Glutamatergic neuron (in vitro differentiated cells): ENCODE results near the gene PRLR. TPM values are rescaled to one million over a fixed set of nuclear protein-coding genes. Genes with fewer than 3 reads are reported as not detected.

Source experiments
- DNase-seq: peaks from one replicate; pipeline ENCODE4 v3.0.0; 2022
- H3K27ac Mint-ChIP-seq: one replicate; pipeline ENCODE4 v1.8.0; 2020; ENCODE audit warnings: mild to moderate bottlenecking, mixed read lengths, inconsistent platforms; ENCODE audit not compliant: unreplicated experiment
- H3K27me3 Mint-ChIP-seq: one replicate; pipeline ENCODE4 v1.8.0; 2020; ENCODE audit warnings: mild to moderate bottlenecking, moderate library complexity, mixed read lengths, inconsistent platforms; ENCODE audit not compliant: unreplicated experiment
- H3K36me3 Mint-ChIP-seq: one replicate; pipeline ENCODE4 v1.8.0; 2020; ENCODE audit warnings: mild to moderate bottlenecking, mixed read lengths, inconsistent platforms; ENCODE audit not compliant: unreplicated experiment
- H3K4me1 Mint-ChIP-seq: one replicate; pipeline ENCODE4 v1.8.0; 2020; ENCODE audit warnings: mild to moderate bottlenecking, low read depth, mixed read lengths, inconsistent platforms; ENCODE audit not compliant: unreplicated experiment
- H3K4me3 Mint-ChIP-seq: one replicate; pipeline ENCODE4 v1.8.0; 2020; ENCODE audit warnings: mild to moderate bottlenecking, mixed read lengths, inconsistent platforms; ENCODE audit not compliant: unreplicated experiment
- H3K9me3 Mint-ChIP-seq: one replicate; pipeline ENCODE4 v1.8.0; 2020; ENCODE audit warnings: mild to moderate bottlenecking, moderate library complexity, mixed read lengths, inconsistent platforms; ENCODE audit not compliant: unreplicated experiment
- CTCF ChIP-seq: fragments of 200-600 bp; sonication (generic); IDR thresholded peaks from one replicate; pipeline ENCODE4 v1.5.0; 2021; ENCODE audit not compliant: partially characterized antibody, unreplicated experiment
- total RNA-seq: library from RNA; stranded (reverse); fragmentation: NEBNext Ultra II Directional; extraction: Animal tissue kit (Norgen Biotek cat#: 25700); gene quantifications from one replicate; pipeline ENCODE4 v1.2.1, GENCODE V29; 2021; ENCODE audit not compliant: unreplicated experiment

The PRLR gene
- total RNA-seq, 1 donor from 2014 or later: not detected

DNA sequence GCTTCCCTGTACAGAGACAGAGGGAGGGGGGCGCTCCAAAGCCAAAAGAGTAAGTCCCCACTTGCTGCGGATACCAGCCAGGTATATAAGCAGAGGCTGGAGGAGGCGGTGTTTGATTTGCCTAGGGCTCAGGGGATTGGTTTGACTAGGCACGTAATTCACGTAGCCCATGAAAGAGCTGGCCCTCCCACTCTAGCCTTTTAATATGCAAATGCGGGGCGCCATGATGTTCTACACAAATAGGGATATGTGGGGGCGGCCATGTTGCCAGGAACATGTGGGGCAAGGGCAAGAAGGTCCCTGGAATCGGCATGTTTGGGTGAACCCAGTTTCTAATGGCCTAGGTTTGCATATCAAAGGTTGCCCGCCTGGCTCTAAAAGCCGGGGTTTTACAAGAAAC, 3.3 kb upstream of the PRLR start:
- DNase-seq: no peak
- no peaks in the 10 kb centered on the region for H3K4me1 Mint-ChIP-seq
- H3K36me3 Mint-ChIP-seq: no peaks in the 10 kb centered on the region
- peaks cover 5% of the 10 kb centered on the region for H3K27me3 Mint-ChIP-seq
- TF ChIP-seq CTCF: no peak
- H3K4me3 Mint-ChIP-seq: no peak overlapping the region
- no peak overlapping the region for H3K27ac Mint-ChIP-seq
- no peaks in the 10 kb centered on the region for H3K9me3 Mint-ChIP-seq

DNA sequence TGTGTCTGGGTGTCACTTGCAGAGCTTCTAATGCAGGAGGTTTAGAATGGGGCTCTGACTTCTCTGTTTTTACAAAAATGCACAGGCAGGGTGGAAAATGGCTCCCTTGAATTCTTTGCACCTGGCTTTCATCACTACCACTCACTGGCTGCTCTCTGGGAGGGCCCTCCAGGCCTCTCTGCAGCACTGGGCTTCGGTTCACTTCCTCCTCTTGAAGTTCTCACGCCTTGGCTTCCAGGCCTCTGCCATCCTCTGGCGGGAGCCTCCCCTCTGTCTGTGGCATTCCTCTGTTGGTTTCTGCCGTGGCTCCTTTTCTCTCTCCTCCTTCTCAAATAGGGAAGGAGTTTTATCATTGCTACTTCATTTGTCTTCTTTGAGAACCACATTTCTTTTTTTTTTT, 2.8 kb upstream of the PRLR start:
- no peaks in the 10 kb centered on the region for H3K36me3 Mint-ChIP-seq
- no peak overlapping the region for H3K4me3 Mint-ChIP-seq
- no peaks in the 10 kb centered on the region for H3K4me1 Mint-ChIP-seq
- DNase-seq: no peak
- TF ChIP-seq CTCF: no peak
- no peak overlapping the region for H3K27ac Mint-ChIP-seq
- H3K27me3 Mint-ChIP-seq: peaks cover 5% of the 10 kb centered on the region
- H3K9me3 Mint-ChIP-seq: no peaks in the 10 kb centered on the region

DNA sequence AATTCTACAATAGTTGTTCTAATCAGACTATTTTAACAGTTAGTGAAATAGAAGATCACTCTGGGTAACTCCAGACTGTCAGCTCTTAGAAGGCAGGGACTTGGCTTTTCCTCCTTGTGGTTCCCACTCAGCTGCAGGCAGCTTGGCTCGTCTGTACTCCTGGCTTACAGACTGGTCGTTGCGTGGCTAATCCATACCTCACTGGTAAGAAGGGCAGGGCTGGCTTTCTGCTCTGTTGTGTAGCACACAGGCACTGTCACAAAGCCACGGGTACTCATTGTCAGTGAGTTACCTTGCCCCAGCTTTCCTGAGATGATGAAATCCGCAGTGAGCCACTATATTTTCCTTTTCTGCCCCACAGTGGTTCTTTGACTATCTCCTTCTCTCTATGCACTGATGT, 1.8 kb upstream of the PRLR start:
- no peak for TF ChIP-seq CTCF
- Mint-ChIP-seq H3K27ac (no peak overlapping the region), H3K36me3 (no peaks in the 10 kb centered on the region), H3K27me3 (peaks cover 5% of the 10 kb centered on the region), H3K4me3 (no peak overlapping the region), H3K9me3 (no peaks in the 10 kb centered on the region), H3K4me1 (no peaks in the 10 kb centered on the region)
- DNase-seq: no peak

GRCh38 chr5:35229076-35230037, 930 bp downstream of the PRLR start:
- H3K36me3 Mint-ChIP-seq: no peaks in the 10 kb centered on the region
- TF ChIP-seq CTCF: no peak
- H3K4me3 Mint-ChIP-seq: peak overlapping the region; percentile 85
- no peak for DNase-seq
- peaks cover 5% of the 10 kb centered on the region for H3K27me3 Mint-ChIP-seq
- H3K9me3 Mint-ChIP-seq: no peaks in the 10 kb centered on the region
- no peak overlapping the region for H3K27ac Mint-ChIP-seq
- H3K4me1 Mint-ChIP-seq: no peaks in the 10 kb centered on the region

- TF ChIP-seq CTCF: no peak
- Mint-ChIP-seq H3K27me3 (peaks cover 5% of the 10 kb centered on the region), H3K36me3 (no peaks in the 10 kb centered on the region), H3K4me3 (no peak overlapping the region), H3K9me3 (no peaks in the 10 kb centered on the region), H3K27ac (no peak overlapping the region), H3K4me1 (no peaks in the 10 kb centered on the region)
- no peak for DNase-seq
Measured at GRCh38 chr5:35228310-35228709, 2.0 kb downstream of the PRLR start.
